HEK293 (cell line): Measurements from ENCODE around the gene GLRX.

Experiments used
- CTCF ChIA-PET: fragments of 350-600 bp; formaldehyde crosslinking; extraction: SDS; loops from one replicate; lab custom pipeline; 2021; ENCODE audit warnings: antibody characterized with exemption; lab: Yijun Ruan, JAX
- POLR2A ChIA-PET: fragments of 300-600 bp; formaldehyde crosslinking; extraction: SDS; loops from one replicate; lab custom pipeline; 2020; ENCODE audit warnings: antibody characterized with exemption, inconsistent platforms; lab: Yijun Ruan, JAX
- H3K27ac ChIP-seq: fragments of 200-500 bp; sonication (Bioruptor generic); 2 replicates; pipeline ENCODE4 v1.5.1; 2014; ENCODE audit warnings: low read depth, low read length, control low read depth, inconsistent platforms; ENCODE audit errors: extremely low read depth
- H3K36me3 ChIP-seq, 2 experiments: fragments of 200-500 bp in 1 of 2; sonication (Bioruptor generic) in 1 of 2; 1 replicate in 1 of 2; 2 replicates in 1 of 2; pipeline ENCODE4 v1.5.1; 2014 to 2017; ENCODE audit warnings: inconsistent platforms in 2 of 2, low read length in 2 of 2; ENCODE audit not compliant: control insufficient read depth in 2 of 2, insufficient read depth in 1 of 2
- H3K4me1 ChIP-seq: fragments of 200-500 bp; sonication (Bioruptor generic); 2 replicates; pipeline ENCODE4 v1.5.1; 2014; ENCODE audit warnings: mild to moderate bottlenecking, low read length, inconsistent platforms; ENCODE audit not compliant: control insufficient read depth, insufficient read depth
- H3K4me3 ChIP-seq: 2 replicates; pipeline ENCODE4 v1.5.1; 2011; ENCODE audit warnings: low read depth, mild to moderate bottlenecking, control low read depth, low read length, moderate library complexity
- H3K9me3 ChIP-seq: fragments of 200-500 bp; sonication (Bioruptor generic); 2 replicates; pipeline ENCODE4 v1.5.1; 2014; ENCODE audit warnings: low read depth, low read length, inconsistent platforms; ENCODE audit not compliant: control insufficient read depth, insufficient read depth
- BCL11B ChIP-seq: fragments of 450-650 bp; formaldehyde crosslinking; IDR thresholded peaks from 2 replicates; pipeline ENCODE4 v1.5.1; 2016; ENCODE audit warnings: low read depth, missing biosample characterization, missing genetic modification characterization
- GLI2 ChIP-seq: fragments of 450-650 bp; formaldehyde crosslinking; IDR thresholded peaks from 2 replicates; pipeline ENCODE4; 2017; ENCODE audit warnings: missing biosample characterization, missing genetic modification characterization, low read depth, borderline replicate concordance
- INSM2 ChIP-seq: fragments of 450-650 bp; formaldehyde crosslinking; IDR thresholded peaks from 2 replicates; pipeline ENCODE4 v1.5.1; 2016; ENCODE audit warnings: missing biosample characterization, missing genetic modification characterization
- MEIS1 ChIP-seq: sonication (generic); formaldehyde crosslinking; IDR thresholded peaks from 2 replicates; pipeline ENCODE4 v1.8.1; 2022; ENCODE audit warnings: missing genetic modification reagents, mild to moderate bottlenecking, borderline replicate concordance
- REPIN1 ChIP-seq: fragments of 450-650 bp; formaldehyde crosslinking; IDR thresholded peaks from 2 replicates; pipeline ENCODE4 v1.5.1; 2017; ENCODE audit warnings: missing biosample characterization, missing genetic modification characterization, low read depth
- TCF7L2 ChIP-seq: IDR thresholded peaks from 2 replicates; pipeline ENCODE4 v1.6.1; 2011; ENCODE audit warnings: low read depth, mild to moderate bottlenecking, inconsistent platforms, low read length, moderate library complexity, borderline replicate concordance
- ZFHX2 ChIP-seq: fragments of 450-650 bp; formaldehyde crosslinking; conservative IDR thresholded peaks from 2 replicates; pipeline ENCODE4 v1.5.1; 2016; ENCODE audit warnings: missing biosample characterization, missing genetic modification characterization
- ZNF140 ChIP-seq: fragments of 450-650 bp; formaldehyde crosslinking; IDR thresholded peaks from 2 replicates; pipeline ENCODE4 v1.5.1; 2016; ENCODE audit warnings: missing biosample characterization, missing genetic modification characterization
- ZNF169 ChIP-seq: fragments of 450-650 bp; formaldehyde crosslinking; IDR thresholded peaks from 2 replicates; pipeline ENCODE4 v1.5.1; 2016; ENCODE audit warnings: missing biosample characterization, missing genetic modification characterization
- ZNF223 ChIP-seq: fragments of 450-650 bp; formaldehyde crosslinking; IDR thresholded peaks from 2 replicates; pipeline ENCODE4 v1.5.1; 2016; ENCODE audit warnings: missing biosample characterization, missing genetic modification characterization
- ZNF274 ChIP-seq, 2 experiments: fragments of 200-500 bp in 1 of 2; fragments of 450-650 bp in 1 of 2; sonication (Bioruptor generic) in 1 of 2; formaldehyde crosslinking in 1 of 2; IDR thresholded peaks; 2 replicates each; pipeline versions ENCODE4 v1.5.1 to v1.6.1; 2014 to 2016; ENCODE audit warnings: borderline replicate concordance in 1 of 2, inconsistent platforms in 1 of 2, low read length in 1 of 2, missing biosample characterization in 1 of 2, missing genetic modification characterization in 1 of 2
- ZNF280C ChIP-seq: fragments of 450-650 bp; formaldehyde crosslinking; IDR thresholded peaks from 2 replicates; pipeline ENCODE4 v1.5.1; 2016; ENCODE audit warnings: missing biosample characterization, missing genetic modification characterization
- ZNF404 ChIP-seq: fragments of 450-650 bp; formaldehyde crosslinking; IDR thresholded peaks from 2 replicates; pipeline ENCODE4 v1.5.1; 2017; ENCODE audit warnings: missing biosample characterization, missing genetic modification characterization
- ZNF423 ChIP-seq: fragments of 450-650 bp; formaldehyde crosslinking; IDR thresholded peaks from 2 replicates; pipeline ENCODE4 v1.5.1; 2016; ENCODE audit warnings: missing biosample characterization, missing genetic modification characterization
- ZNF449 ChIP-seq: fragments of 450-650 bp; formaldehyde crosslinking; IDR thresholded peaks from 2 replicates; pipeline ENCODE4 v1.5.1; 2017; ENCODE audit warnings: missing biosample characterization, mild to moderate bottlenecking, missing genetic modification characterization, moderate library complexity
- ZNF473 ChIP-seq: fragments of 450-650 bp; formaldehyde crosslinking; IDR thresholded peaks from 2 replicates; pipeline ENCODE4 v1.5.1; 2017; ENCODE audit warnings: missing biosample characterization, missing genetic modification characterization
- ZNF600 ChIP-seq: fragments of 450-650 bp; formaldehyde crosslinking; IDR thresholded peaks from 2 replicates; pipeline ENCODE4 v1.5.1; 2016; ENCODE audit warnings: missing biosample characterization, missing genetic modification characterization
- ZNF626 ChIP-seq: fragments of 450-650 bp; sonication (Bioruptor Pico); formaldehyde crosslinking; IDR thresholded peaks from 2 replicates; pipeline ENCODE4 v1.5.1; 2018; ENCODE audit warnings: missing biosample characterization, missing genetic modification characterization, inconsistent platforms
- ZNF645 ChIP-seq: fragments of 450-650 bp; formaldehyde crosslinking; IDR thresholded peaks from 2 replicates; pipeline ENCODE4; 2016; ENCODE audit warnings: missing biosample characterization, missing genetic modification characterization
- ZNF843 ChIP-seq: fragments of 450-650 bp; formaldehyde crosslinking; IDR thresholded peaks from 2 replicates; pipeline ENCODE4 v1.5.1; 2016; ENCODE audit warnings: missing biosample characterization, missing genetic modification characterization
- ZSCAN30 ChIP-seq: fragments of 450-650 bp; IDR thresholded peaks from 2 replicates; pipeline ENCODE4 v1.5.1; 2018; ENCODE audit warnings: missing biosample characterization, mild to moderate bottlenecking, missing genetic modification characterization, moderate library complexity
- ZSCAN4 ChIP-seq: fragments of 450-650 bp; formaldehyde crosslinking; IDR thresholded peaks from 2 replicates; pipeline ENCODE4 v1.5.1; 2017; ENCODE audit warnings: missing biosample characterization, missing genetic modification characterization
- ZXDB ChIP-seq: fragments of 450-650 bp; formaldehyde crosslinking; IDR thresholded peaks from 2 replicates; pipeline ENCODE4 v1.5.1; 2016; ENCODE audit warnings: missing biosample characterization, missing genetic modification characterization

GLRX gene

GRCh38 chr5:95788493-95788892 lies 34.0 kb downstream of the GLRX start:
- no peaks in the 10 kb centered on the region for H3K9me3 ChIP-seq
- ChIA-PET CTCF (interaction anchor here (0.6 to 1.0 kb wide), 3 partner anchors 16 to 124 kb away, joined by 3 to 5 read pairs (median 4); no protein-coding TSS in a partner anchor), POLR2A (no interaction called here)
- H3K4me3 ChIP-seq, result no peak overlapping the region
- no peak overlapping the region for H3K27ac ChIP-seq
- no peaks in the 10 kb centered on the region for H3K4me1 ChIP-seq
- no peak for TF ChIP-seq ZNF449 (tag by site-specific recombination)
- no peak for TF ChIP-seq ZNF223
- no peak for TF ChIP-seq ZNF280C (tag by site-specific recombination)
- TF ChIP-seq ZNF843, result no peak
- no peak for TF ChIP-seq ZNF473 (tag by site-specific recombination)
- TF ChIP-seq ZNF274 (IDR thresholded peaks at IDR 0.05; ENCODE audit: low read length), result no peak
- no peak for TF ChIP-seq ZNF274 (tag by site-specific recombination; IDR thresholded peaks at IDR 0.05; ENCODE audit: borderline replicate concordance)
- TF ChIP-seq ZNF626, result no peak
- no peak for TF ChIP-seq TCF7L2
- TF ChIP-seq MEIS1, result no peak
- no peak for TF ChIP-seq ZXDB (tag by site-specific recombination)
- no peak for TF ChIP-seq ZNF404 (tag by site-specific recombination)
- TF ChIP-seq ZNF645 (tag by site-specific recombination), result no peak
- no peak for TF ChIP-seq ZNF423
- TF ChIP-seq GLI2 (tag by site-specific recombination), result no peak
- no peak for TF ChIP-seq ZNF140 (tag by site-specific recombination)
- no peak for TF ChIP-seq ZNF600 (tag by site-specific recombination)
- no peak for TF ChIP-seq BCL11B (tag by site-specific recombination)
- TF ChIP-seq REPIN1 (tag by site-specific recombination), result no peak
- no peak for TF ChIP-seq ZSCAN30 (tag by site-specific recombination)
- peaks cover 5 to 34% of the 10 kb centered on the region in 2 experiments; a peak in 2 of 3 replicates for H3K36me3 ChIP-seq

- ChIA-PET POLR2A (no interaction called here), CTCF (interaction anchor here (0.6 to 1.7 kb wide), 4 partner anchors 10 to 123 kb away, joined by 4 to 7 read pairs (median 5); no protein-coding TSS in a partner anchor)
- H3K4me3 ChIP-seq, result no peak overlapping the region
- TF ChIP-seq ZFHX2, result no peak
- TF ChIP-seq INSM2, result no peak
- TF ChIP-seq ZNF169, result no peak
- no peak for TF ChIP-seq ZSCAN4 (tag by site-specific recombination)
- H3K27ac ChIP-seq, result no peak overlapping the region
- no peaks in the 10 kb centered on the region for H3K9me3 ChIP-seq
- peaks cover 5 to 27% of the 10 kb centered on the region in 2 experiments; a peak in 2 of 3 replicates for H3K36me3 ChIP-seq
- no peaks in the 10 kb centered on the region for H3K4me1 ChIP-seq
Measured at GRCh38 chr5:95786821-95787418, 35.6 kb downstream of the GLRX start.
